ENCODE results near the gene SH3BGR.

- TF ChIP-seq CTCF (IDR thresholded peaks at IDR 0.05; ENCODE audit: control extremely low read depth in 1 of 3, insufficient read depth in 1 of 3, low read depth in 1 of 3, low read length in 3 of 3) (no peak), HDAC6 (IDR thresholded peaks at IDR 0.05; ENCODE audit: low read depth, low read length) (no peak)
These were observed 28.5 kb downstream of the SH3BGR start for GRCh38 chr21:39480271-39480670.
